Putamen (tissue), 1 donor: ENCODE data around the gene PF4V1.
A peak's percentile ranks its signal among the peaks of the same experiment; 100 is the strongest.
"Not testable (repeated sequence)": the region's sequence is repeated elsewhere in the genome, so short reads cannot be mapped to it uniquely, and the experiment has no call there.

ENCODE experiments used
- DNase-seq: peaks from one replicate; pipeline ENCODE4 v3.0.0-alpha.2; 2016; ENCODE audit warnings: low spot score

Gene PF4V1

GRCh38 chr4:73870768-73871167, 17.7 kb downstream of the PF4V1 start:
- no peak for DNase-seq

GRCh38 chr4:73871511-73872310, 18.6 kb downstream of the PF4V1 start:
- DNase-seq: no peak

- no peak for DNase-seq
Observed at GRCh38 chr4:73872316-73873108, 19.4 kb downstream of the PF4V1 start.

- no peak for DNase-seq
Observed at GRCh38 chr4:73874386-73874785, 21.3 kb downstream of the PF4V1 start.

- no peak for DNase-seq
Observed at GRCh38 chr4:73875401-73875800, 22.3 kb downstream of the PF4V1 start.

GRCh38 chr4:73883306-73883705, 30.2 kb downstream of the PF4V1 start:
- DNase-seq: no peak

- peak; percentile 35 for DNase-seq
Observed at GRCh38 chr4:73885574-73886267, 32.6 kb downstream of the PF4V1 start.

GRCh38 chr4:73891326-73891725, 38.2 kb downstream of the PF4V1 start:
- no peak for DNase-seq

GRCh38 chr4:73891739-73892405, 38.8 kb downstream of the PF4V1 start:
- no peak for DNase-seq

- no peak for DNase-seq
Observed at GRCh38 chr4:73892966-73893365, 39.9 kb downstream of the PF4V1 start.

- no peak for DNase-seq
Observed at GRCh38 chr4:73894001-73894400, 40.9 kb downstream of the PF4V1 start.

- DNase-seq: no peak
Observed at GRCh38 chr4:73895201-73896175, 42.4 kb downstream of the PF4V1 start.

- DNase-seq: no peak
Observed at GRCh38 chr4:73896416-73896815, 43.3 kb downstream of the PF4V1 start.

GRCh38 chr4:73897380-73898136, 44.5 kb downstream of the PF4V1 start:
- no peak for DNase-seq

- not testable (repeated sequence) for DNase-seq
Observed at GRCh38 chr4:73899338-73899737, 46.2 kb downstream of the PF4V1 start.

- DNase-seq: no peak
Observed at GRCh38 chr4:73901031-73901430, 47.9 kb downstream of the PF4V1 start.

- no peak for DNase-seq
Observed at GRCh38 chr4:73902038-73902637, 49.0 kb downstream of the PF4V1 start.

- DNase-seq: no peak
Observed at GRCh38 chr4:73902817-73903547, 49.9 kb downstream of the PF4V1 start.
